Panc1 (cell line): ENCODE data around the gene COL4A2. TPM values are rescaled to one million over a fixed set of nuclear protein-coding genes. Genes with fewer than 3 reads are reported as not detected.

ENCODE experiments used
- ATAC-seq: fragments of 200-7000 bp; cut with Tn5 transposase; 2 replicates; pipeline ENCODE4 v1.9.1; 2020; ENCODE audit warnings: mild to moderate bottlenecking, moderate library complexity
- BruUV-seq: library from RNA; stranded (reverse); fragments of 400-500 nt; replicated peaks from 2 replicates; lab custom pipeline; 2021; lab: Mats Ljungman, UMichigan
- CTCF ChIA-PET: fragments of 300-600 bp; sonication (Branson Sonifier 250); formaldehyde crosslinking; loops from one replicate; lab custom pipeline; 2022; ENCODE audit warnings: antibody characterized with exemption; lab: Charles Lee
- POLR2A ChIA-PET: fragments of 300-600 bp; sonication (Branson Sonifier 250); formaldehyde crosslinking; loops from one replicate; lab custom pipeline; 2022; ENCODE audit warnings: antibody characterized with exemption; lab: Charles Lee
- DNase-seq: peaks from one replicate; pipeline ENCODE4 v3.0.0-alpha.2; 2010; ENCODE audit warnings: low read depth, low spot score
- H3K27ac ChIP-seq: 2 replicates; pipeline ENCODE4 v1.5.1; 2011; ENCODE audit warnings: mild to moderate bottlenecking, low read length, inconsistent platforms
- H3K27me3 ChIP-seq: fragments of 200-500 bp; sonication (Bioruptor generic); 2 replicates; pipeline ENCODE4 v1.6.0; 2014; ENCODE audit warnings: low read length, inconsistent platforms; ENCODE audit not compliant: control insufficient read depth, insufficient read depth
- H3K36me3 ChIP-seq: fragments of 200-500 bp; sonication (Bioruptor generic); 2 replicates; pipeline ENCODE4 v1.5.1; 2014; ENCODE audit warnings: inconsistent platforms, mild to moderate bottlenecking, low read length, moderate library complexity; ENCODE audit not compliant: control insufficient read depth, insufficient read depth
- H3K4me1 ChIP-seq: 2 replicates; pipeline ENCODE4 v1.5.1; 2011; ENCODE audit warnings: inconsistent platforms, mild to moderate bottlenecking, low read length, moderate library complexity; ENCODE audit not compliant: control insufficient read depth, insufficient read depth
- H3K4me3 ChIP-seq, 2 experiments: 2 replicates each; pipeline ENCODE4 v1.5.1; 2011 to 2012; ENCODE audit warnings: low read depth in 2 of 2, low read length in 2 of 2, mild to moderate bottlenecking in 2 of 2, inconsistent platforms in 1 of 2, moderate library complexity in 1 of 2
- H3K9me3 ChIP-seq: fragments of 200-500 bp; sonication (Bioruptor generic); 2 replicates; pipeline ENCODE4 v1.5.1; 2014; ENCODE audit warnings: low read depth, mild to moderate bottlenecking, inconsistent platforms, low read length, moderate library complexity; ENCODE audit not compliant: control insufficient read depth, insufficient read depth
- POLR2AphosphoS5 ChIP-seq: IDR thresholded peaks from 2 replicates; pipeline ENCODE4 v1.6.1; 2012; ENCODE audit warnings: mild to moderate bottlenecking, low read depth, low read length, moderate library complexity
- REST ChIP-seq, 2 experiments: IDR thresholded peaks; 2 replicates each; pipeline ENCODE4 v1.6.1; 2011 to 2012; ENCODE audit warnings: low read depth in 2 of 2, control low read depth in 1 of 2, low read length in 1 of 2, mild to moderate bottlenecking in 1 of 2, moderate library complexity in 1 of 2; ENCODE audit not compliant: insufficient read depth in 1 of 2
- SIN3A ChIP-seq: IDR thresholded peaks from 2 replicates; pipeline ENCODE4 v1.6.1; 2012; ENCODE audit warnings: low read depth, mild to moderate bottlenecking, low read length, moderate library complexity, borderline replicate concordance; ENCODE audit not compliant: insufficient read depth
- TCF7L2 ChIP-seq: IDR thresholded peaks from 2 replicates; pipeline ENCODE4 v1.6.1; 2011; ENCODE audit warnings: mild to moderate bottlenecking, low read depth, low read length, inconsistent platforms
- in situ Hi-C: cut with HindIII; loops from 2 replicates; pipeline ENCODE4 v1.10.0; 2016; ENCODE audit warnings: low sequenced_read_pairs, low pct_unique_long_range_greater_than_20kb
- intact Hi-C: fragments of 100-400 bp; cut with micrococcal nuclease; formaldehyde crosslinking; loops from one replicate; pipeline ENCODE4 v1.10.0; 2022; ENCODE audit not compliant: unreplicated experiment
- total RNA-seq: library from RNA; stranded (reverse); gene quantifications from one replicate; pipeline ENCODE4 v1.2.1, GENCODE V29; 2021; ENCODE audit not compliant: unreplicated experiment
- TF ChIP-seq, protein P1 (sequence below): fragments of 450-650 bp; IDR thresholded peaks from 2 replicates; pipeline ENCODE4 v1.5.1; 2017; ENCODE audit warnings: mild to moderate bottlenecking

Gene COL4A2
- total RNA-seq, 1 experiment from 2014 or later: 3.0 TPM

DNA sequence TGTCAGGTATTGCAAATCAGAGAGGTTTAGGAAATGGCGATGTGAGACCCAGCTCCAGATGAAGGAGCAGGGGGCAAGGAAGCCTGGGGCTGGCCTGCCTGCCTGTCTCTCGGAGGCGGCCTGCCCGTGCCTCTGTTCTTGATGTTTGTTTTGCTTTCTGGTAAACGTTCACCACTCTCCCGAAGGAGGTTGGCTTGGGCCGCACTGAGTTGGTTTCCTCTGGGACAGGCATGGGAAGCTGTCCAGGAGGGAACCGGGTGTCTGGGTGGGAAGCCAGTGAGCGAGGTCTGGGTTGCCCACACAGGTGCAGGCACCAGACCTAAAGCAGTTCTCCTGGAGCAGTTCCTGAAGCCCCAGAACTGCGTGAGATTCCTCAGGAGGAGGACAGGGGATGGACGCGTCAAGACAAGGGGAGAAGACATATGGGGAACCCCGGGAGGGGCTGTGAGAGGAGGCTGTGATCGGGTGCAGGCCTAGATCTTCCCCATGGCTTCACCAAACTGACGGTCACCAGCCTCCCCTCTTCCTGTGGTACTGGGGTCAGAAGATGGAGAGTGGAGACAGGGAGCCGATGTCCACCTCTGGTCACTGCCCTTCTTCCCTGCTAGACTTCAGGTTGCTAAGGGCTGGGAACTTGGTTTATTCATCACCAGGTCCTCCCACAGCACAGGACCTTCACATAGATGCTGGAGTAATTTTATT lies 15.2 kb downstream of the COL4A2 start:
- no TSS peak for BruUV-seq
- Histone ChIP-seq H3K27me3 (no peaks in the 10 kb centered on the region), H3K36me3 (no peaks in the 10 kb centered on the region), H3K4me1 (no peaks in the 10 kb centered on the region), H3K4me3 (no peak overlapping the region), H3K27ac (no peak overlapping the region), H3K9me3 (no peaks in the 10 kb centered on the region)
- ATAC-seq (no peak), DNase-seq (no peak)
- no peak for TF ChIP-seq POLR2AphosphoS5
- intact Hi-C loops (no loop called here), in situ Hi-C loops (no loop called here)
- ChIA-PET CTCF (no interaction called here), POLR2A (no interaction called here)

- intact Hi-C loops: no loop called here
Measured at GRCh38 chr13:110322828-110323171, 15.7 kb downstream of the COL4A2 start.

More at GRCh38 chr13:110322828-110323171, 15.7 kb downstream of the COL4A2 start:
- no peaks in the 10 kb centered on the region for H3K9me3 ChIP-seq
- no peak overlapping the region for H3K4me3 ChIP-seq
- no peaks in the 10 kb centered on the region for H3K4me1 ChIP-seq
- ChIA-PET POLR2A (no interaction called here), CTCF (no interaction called here)
- in situ Hi-C loops: no loop called here
- no TSS peak for BruUV-seq
- no peaks in the 10 kb centered on the region for H3K36me3 ChIP-seq
- DNase-seq (no peak), ATAC-seq (no peak)
- no peaks in the 10 kb centered on the region for H3K27me3 ChIP-seq
- no peak for TF ChIP-seq REST (IDR thresholded peaks at IDR 0.05; ENCODE audit: insufficient read depth in 1 of 2, low read depth in 2 of 2, low read length in 1 of 2)
- no peak for TF ChIP-seq POLR2AphosphoS5
- TF ChIP-seq, protein P1, sequence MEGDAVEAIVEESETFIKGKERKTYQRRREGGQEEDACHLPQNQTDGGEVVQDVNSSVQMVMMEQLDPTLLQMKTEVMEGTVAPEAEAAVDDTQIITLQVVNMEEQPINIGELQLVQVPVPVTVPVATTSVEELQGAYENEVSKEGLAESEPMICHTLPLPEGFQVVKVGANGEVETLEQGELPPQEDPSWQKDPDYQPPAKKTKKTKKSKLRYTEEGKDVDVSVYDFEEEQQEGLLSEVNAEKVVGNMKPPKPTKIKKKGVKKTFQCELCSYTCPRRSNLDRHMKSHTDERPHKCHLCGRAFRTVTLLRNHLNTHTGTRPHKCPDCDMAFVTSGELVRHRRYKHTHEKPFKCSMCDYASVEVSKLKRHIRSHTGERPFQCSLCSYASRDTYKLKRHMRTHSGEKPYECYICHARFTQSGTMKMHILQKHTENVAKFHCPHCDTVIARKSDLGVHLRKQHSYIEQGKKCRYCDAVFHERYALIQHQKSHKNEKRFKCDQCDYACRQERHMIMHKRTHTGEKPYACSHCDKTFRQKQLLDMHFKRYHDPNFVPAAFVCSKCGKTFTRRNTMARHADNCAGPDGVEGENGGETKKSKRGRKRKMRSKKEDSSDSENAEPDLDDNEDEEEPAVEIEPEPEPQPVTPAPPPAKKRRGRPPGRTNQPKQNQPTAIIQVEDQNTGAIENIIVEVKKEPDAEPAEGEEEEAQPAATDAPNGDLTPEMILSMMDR: no peak
- TF ChIP-seq SIN3A: no peak
- TF ChIP-seq TCF7L2: no peak
- no peak overlapping the region for H3K27ac ChIP-seq
